ENCODE measurements around the gene SLC66A2.
A peak's percentile ranks its signal among the peaks of the same experiment; 100 is the strongest.

SLC66A2 gene

GRCh38 chr18:79864006-79864725 lies 87.3 kb downstream of the SLC66A2 start:
- no peak for DNase-seq

DNA sequence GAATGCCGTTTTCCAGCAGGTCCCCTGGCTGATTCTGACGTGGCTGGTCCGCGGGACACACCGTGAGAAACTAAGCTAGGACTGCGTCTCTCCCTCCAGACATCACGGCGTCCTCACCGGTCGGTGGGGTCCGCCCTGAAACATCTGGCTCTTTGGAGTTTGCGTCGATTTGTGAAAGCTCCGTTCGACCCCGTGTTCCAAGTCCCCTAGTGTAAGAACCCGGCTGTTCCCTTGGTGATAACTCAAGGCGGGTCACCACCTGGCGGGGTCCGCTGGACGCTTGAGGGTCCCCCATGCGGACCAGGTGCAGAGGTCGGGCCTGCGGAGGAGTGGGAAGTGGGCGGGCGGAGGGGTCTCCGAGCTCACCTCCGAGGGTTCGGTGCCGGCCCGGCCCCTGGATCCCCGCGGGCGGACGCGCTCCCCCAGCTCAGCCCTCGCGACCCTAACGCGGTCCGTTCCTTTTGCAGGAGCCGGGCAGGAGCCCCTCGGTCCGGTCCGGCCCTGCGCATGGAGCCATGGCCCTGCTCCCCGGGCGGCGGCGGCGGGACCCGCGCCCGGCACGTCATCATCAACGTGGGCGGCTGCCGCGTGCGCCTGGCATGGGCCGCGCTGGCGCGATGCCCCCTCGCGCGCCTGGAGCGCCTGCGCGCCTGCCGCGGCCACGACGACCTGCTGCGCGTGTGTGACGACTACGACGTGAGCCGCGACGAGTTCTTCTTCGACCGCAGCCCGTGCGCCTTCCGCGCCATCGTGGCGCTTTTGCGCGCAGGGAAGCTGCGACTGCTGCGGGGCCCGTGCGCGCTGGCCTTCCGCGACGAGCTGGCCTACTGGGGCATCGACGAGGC lies 88.1 kb downstream of the SLC66A2 start:
- DNase-seq = no peak

DNA sequence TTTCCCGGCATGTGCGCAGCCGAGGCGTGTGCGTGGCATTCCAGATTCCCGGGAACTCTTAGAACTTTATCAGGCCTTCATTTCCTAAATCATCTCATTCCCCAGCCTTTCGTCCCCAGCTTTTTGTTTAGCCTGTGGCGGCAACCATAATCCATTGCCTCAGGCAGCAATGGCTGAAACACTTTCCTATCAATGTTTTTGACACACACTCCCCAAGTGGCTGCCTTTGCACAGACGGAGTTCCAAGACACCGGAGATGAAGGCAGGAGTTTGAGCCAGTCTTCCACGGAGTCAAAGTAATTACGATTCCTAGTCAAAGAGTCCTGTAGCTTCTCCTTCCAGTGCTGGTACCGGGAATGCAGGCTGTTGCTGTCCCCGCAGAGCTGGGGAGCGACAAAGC lies 88.9 kb downstream of the SLC66A2 start:
- no peak for DNase-seq

DNA sequence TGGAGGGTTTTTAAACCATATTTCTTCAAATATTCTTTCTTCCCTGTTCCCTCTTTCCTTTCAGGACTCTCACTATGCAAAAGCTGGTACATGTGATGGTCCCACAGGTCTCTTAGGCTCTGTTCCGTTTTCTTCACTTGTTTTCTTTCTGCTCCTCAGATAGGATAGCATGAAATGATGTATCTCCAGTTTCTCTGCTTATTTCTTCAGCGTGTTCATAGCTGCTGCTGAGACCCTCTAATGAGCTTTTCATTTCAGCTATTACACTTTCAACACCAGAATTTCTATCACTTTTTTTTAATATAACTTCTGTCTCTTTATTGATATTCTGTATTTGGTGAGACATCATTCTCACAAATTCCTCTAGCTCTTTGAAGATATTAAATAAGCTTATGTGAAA lies 89.8 kb downstream of the SLC66A2 start:
- DNase-seq = no peak

DNA sequence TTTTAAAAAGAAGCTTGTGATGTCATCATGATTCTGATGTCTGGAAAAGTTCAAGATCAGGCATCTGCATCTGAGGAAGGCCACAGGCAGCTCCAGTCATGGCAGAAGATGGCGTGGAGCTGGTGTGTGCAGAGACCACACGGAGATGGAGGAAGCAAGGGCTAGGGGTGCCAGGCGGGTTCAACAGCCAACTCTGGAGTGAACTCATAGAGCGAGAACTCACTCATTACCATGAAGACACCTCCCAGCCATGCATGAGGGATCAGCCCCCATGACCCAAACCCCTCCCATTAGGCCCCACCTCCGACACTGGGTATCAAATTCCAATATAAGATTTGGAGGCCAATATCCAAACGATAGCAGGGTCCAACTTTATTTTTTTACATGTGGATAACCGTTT lies 92.1 kb downstream of the SLC66A2 start:
- DNase-seq = no peak

- DNase-seq = no peak
Observed at GRCh38 chr18:79857082-79857671, 94.3 kb downstream of the SLC66A2 start.

GRCh38 chr18:79856119-79857007 lies 95.1 kb downstream of the SLC66A2 start:
- no peak for DNase-seq

- DNase-seq = no peak
Observed at GRCh38 chr18:79855147-79855933, 96.1 kb downstream of the SLC66A2 start.

DNA sequence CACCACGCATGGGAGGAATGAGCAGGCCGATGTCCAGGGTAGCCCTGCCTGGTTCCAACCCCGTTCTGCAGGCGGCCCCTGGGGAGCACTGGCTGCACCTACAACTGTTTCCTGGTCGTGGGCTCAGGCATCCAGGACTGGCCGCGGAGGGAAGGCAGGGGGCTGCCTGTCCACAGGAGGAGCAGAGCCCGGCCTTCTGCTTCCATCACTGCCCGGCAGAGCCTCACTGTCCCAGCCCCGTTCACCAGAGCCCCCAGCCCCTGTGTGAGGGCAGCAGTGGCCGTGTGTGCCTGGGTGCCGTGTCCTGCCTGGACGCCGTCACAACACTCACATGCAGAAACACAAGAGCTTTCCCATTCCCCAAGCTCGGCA lies 97.5 kb downstream of the SLC66A2 start:
- peak; percentile 16 for DNase-seq

- peak; percentile 7 for DNase-seq
Observed at GRCh38 chr18:79853303-79853992, 98.0 kb downstream of the SLC66A2 start.

GRCh38 chr18:79852561-79853302 lies 98.7 kb downstream of the SLC66A2 start:
- no peak for DNase-seq

Measured in CD4-positive, alpha-beta T cell treated with Interleukin-15 for 1 hour (primary cell).